HG03175 (cell line): ENCODE data around the gene AFF1.
"Not testable (repeated sequence)": the region's sequence is repeated elsewhere in the genome, so short reads cannot be mapped to it uniquely, and the experiment has no call there.

ENCODE experiments used
- ATAC-seq: cut with Tn5 transposase; IDR thresholded peaks from one replicate; pipeline ENCODE4 v1.9.1; 2021; ENCODE audit warnings: mild to moderate bottlenecking, moderate library complexity; ENCODE audit not compliant: unreplicated experiment

AFF1 gene

DNA sequence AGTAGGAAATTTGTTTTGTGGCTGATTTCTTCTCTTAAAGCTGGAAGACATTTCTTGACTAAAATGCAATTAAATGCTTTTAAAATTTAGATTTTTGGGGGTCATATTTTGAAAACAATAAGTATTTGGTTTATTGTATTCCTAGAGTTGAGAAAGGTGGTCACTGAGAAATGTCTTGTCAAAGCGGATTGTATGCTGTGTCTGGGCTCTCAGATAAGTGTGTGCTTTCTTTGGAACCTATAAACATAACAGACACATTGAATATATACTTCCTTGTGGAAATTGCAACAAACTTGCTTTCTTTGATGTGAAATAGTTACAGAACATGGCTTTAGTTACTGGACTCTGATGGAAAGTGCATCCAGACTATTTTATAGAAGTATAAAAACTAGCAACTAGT, 75.4 kb downstream of the AFF1 start:
- ATAC-seq: no peak

DNA sequence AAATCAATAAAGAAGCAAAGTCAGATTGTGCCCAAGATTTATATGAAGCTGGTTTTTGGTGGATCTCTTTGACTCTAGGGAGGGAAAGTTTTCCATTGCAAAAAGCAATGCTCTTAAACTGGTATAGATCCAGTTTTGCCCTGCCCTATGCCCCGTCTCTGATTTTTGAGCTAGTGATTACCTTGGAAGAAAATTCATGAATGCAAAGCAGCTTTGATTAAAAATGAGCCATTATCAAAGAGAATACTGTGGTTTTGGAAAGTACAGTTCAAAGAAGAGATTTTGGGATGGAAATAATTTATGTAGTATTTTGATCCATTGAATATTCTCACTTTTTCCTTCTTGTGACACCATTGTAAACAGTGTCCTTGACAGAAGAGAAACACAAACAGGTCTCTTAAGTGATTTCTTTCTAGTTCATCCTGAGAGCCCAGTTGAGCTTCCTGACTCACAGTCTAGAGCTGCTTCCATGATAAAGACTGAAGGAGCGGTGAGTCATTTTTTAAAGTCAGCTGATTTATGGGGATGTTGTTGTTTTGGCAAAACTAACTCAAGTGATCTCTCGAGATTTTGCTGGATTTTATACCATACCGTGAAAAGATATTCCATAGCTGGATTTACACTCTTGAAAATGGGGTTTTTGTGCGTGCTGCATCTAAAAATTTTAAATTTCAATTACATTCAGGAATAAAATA, 76.7 kb downstream of the AFF1 start:
- no peak for ATAC-seq

DNA sequence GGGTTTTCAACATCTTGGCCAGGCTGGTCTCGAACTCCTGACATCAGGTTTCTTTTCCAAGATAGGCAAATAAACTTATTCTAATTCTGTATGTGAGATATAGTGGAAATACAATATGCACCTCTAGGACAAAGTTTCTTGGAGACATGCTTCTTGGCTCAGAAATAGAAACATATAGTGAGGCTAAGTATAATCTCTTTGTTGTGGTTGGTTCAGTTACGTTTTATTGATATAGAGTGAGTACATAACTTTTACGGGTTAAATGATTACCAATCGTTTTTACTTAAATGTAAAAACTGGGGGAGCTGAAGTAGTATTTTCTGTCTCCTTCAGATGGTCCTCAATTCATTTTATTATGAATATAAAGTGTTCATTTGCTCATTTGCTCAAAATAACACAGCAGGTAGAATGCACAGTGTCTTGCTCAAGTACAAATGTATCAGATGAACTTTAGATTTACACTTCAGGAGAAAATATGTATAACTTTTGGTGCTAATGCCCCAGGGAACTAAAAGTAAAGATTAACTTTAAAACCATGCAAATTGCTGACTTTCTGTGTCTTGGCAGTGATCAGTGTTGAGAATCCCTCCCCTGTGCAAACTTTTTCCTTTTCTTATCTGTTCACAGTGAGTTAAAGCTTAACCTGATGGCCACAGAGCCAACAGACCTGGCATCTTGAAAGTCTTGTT, 77.6 kb downstream of the AFF1 start:
- peak; percentile 85 for ATAC-seq

DNA sequence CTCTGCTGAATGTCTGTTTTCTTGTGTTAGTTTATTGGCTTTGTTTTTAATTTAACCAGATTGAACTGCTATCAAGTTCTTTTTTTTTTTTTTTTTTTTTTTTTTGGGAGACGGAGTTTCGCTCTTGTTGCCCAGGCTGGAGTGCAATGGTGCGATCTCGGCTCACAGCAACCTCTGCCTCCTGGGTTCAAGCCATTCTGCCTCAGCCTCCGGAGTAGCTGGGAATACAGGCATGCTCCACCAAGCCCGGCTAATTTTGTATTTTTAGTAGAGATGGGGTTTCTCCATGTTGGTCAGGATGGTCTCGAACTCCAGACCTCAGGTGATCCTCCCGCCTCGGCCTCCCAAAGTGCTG, 78.1 kb downstream of the AFF1 start:
- ATAC-seq: not testable (repeated sequence)

DNA sequence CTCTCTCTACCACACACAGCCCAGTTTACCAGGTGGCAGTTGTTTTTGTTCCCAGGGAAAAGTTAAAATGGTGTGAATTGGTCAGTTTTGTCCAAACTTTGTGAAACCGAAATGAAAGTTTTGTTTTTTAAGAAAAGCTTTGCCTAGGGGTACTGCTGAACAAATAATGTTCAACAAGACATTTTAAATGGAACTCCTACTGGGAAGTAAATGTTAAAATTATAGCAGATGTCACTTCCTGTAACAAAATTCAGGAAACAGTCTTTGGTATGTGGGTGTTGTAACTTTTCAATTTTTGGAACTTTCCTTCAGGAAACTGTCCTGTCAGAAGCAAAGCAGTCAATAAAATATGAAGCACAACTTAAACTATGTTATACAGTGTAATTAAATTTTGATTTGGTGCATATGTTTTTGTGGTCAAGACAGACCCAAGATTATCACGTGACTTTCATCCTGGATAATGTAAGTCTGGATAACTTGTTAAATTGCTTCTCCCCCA, 79.5 kb downstream of the AFF1 start:
- ATAC-seq: no peak

DNA sequence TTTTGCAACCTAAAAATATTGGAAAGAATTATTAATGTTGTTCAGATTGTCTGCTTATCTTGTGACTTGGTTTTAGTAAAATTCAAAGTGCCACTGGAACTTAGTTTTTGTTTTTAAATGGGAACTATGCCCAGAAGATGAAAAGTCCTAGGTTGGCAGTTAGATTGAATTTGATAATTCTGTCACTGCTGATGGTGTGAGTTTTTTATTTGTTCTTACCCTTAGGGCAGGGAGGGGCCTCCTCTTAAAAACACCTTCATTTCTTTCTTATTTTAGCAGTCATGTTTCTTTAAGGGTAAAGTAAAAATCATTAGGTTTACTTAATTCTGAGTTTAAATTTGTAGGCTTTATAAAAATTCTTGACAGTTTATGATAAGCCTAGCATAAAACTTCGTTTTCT, 80.6 kb downstream of the AFF1 start:
- ATAC-seq: no peak

DNA sequence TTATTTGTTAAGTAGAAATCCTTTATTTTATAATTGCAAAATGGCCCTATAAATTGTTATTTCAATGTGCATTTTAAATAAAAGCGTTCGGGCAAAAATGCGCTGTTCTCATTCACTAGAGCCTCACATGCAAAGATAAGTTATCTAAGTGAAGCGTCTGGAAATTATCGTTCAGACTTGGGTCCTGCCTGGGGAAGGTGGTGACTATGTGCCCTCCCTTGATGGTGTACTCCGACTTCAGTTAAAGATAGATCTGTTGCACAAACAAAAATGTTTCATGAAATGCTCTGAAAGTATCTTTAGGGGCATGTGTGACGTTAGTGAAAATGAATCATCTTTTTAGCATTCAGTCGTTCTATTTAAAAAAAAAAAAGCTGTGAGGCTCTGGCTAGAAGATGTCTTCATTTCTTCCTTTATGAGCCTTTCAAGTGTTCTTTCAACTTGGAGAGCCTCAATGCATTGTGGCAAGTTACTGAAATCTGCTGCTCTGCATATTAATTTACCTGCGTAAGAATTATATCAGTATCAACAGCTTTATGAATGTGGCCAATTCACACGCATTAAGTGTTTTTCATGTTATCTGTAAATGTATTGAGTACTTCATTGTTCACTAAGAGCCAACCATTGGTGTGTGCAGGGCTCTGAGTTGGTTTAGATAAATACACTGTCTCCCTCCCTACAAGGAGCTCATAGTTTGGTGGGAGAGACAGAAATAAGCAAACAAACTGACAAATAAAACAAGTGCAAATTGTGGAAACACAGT, 83.0 kb downstream of the AFF1 start:
- no peak for ATAC-seq

DNA sequence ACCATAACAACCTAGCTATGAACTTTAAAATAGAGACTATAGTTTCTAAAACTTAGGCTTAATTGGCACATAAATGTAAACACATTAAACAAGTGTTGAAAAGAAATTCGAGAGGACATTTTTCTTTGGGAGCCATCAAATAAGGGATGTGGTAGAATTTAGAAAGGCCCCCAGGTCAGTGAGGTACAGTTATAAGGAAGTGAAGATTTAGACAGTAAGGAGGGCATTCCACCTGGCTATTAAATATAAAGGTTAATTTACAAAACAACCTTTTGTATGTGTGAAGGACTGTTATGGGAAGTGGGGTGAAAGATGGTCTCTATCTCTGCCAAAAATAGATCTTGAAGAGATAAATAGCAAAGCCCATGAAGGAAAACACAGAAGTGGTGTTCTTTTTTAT, 83.9 kb downstream of the AFF1 start:
- no peak for ATAC-seq

DNA sequence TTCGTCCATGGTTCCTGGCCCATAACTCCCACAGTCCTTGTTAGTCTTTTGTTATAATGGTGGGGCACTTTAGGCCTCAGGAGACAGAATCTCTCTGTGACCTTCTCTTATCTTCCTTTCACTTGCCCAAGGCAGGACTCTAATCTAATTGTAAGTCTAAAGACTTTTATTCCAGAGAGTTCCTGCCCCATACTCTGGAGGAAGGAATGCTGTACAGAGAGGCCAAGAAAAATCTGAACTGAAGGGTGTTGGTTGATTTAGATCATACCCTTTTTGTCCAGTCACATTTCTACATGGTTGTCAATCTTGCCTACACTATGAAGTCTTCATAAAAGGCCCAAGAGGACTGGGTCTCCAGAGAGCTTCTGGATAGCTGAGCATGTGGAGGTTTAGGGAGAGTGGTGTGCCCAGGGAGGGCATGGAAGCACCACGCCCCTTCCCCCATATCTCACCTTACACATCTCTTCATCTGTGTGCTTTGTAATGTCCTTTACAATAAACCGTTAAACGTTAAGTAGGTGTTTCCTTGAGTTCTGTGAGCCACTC, 84.5 kb downstream of the AFF1 start:
- peak; percentile 3 for ATAC-seq

DNA sequence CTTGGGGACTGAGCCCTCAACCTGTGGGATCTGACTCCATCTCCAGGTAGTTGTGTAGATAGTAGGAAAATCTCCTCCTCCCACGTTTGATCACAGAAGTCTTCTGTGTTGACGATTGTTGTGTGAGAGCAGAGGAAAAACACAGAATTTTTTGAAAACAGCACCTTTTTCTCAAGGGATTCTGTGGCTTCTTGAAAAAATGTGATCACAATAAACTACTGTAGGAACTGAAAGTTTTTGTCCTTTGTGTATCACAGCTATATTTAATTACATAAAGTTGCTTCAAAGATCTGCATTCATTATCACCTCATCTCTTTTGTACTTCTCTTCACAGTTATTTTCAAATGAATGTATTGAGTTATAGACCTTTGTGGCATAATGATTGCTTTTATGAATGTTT, 85.1 kb downstream of the AFF1 start:
- ATAC-seq: peak; percentile 44

DNA sequence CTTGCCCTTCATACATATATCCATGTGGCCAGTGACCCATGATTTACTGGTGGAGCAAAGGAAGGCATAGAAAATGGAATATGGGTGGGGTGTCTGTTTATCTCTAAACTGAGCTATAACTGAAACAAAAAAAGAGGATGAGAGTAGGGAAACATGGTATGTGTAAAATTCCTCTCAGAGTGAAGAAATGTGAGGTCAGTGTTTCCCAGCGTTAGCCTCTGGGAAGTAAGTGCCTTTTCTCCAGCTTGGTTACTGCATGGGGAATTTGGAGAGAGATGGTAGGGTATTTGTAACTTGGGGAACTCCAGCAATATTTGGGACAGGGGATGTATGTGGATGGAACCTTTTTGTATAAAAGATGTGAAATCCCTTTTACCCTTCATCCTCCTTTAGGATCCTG, 89.4 kb downstream of the AFF1 start:
- ATAC-seq: no peak

DNA sequence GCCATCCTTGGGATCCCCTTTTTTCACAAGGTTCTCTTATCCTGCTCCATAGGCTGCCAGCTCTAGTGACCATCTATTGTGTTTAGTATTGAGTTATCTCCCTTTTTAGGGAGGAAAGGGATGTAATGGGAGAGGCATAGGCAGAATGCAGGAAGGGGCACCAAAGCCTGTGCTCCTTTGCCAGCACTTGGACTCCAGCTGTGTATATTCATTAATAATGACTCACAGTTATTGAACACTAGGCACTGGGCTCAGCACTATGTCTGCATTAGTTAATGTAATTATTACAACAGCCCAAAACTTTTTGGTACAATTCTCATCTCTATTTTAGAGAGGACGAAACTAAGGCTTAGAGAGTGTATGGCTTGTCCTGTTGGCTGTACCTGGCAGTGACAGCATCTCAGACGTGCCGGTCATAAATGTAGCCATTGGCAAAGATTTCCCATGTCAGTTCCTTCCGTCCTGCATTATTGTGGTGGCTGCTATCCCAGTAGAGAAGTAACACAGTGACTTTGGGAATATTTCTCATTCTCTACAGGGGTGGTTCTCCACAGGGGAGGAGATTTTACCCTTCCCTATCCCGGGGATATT, 90.3 kb downstream of the AFF1 start:
- ATAC-seq: no peak

DNA sequence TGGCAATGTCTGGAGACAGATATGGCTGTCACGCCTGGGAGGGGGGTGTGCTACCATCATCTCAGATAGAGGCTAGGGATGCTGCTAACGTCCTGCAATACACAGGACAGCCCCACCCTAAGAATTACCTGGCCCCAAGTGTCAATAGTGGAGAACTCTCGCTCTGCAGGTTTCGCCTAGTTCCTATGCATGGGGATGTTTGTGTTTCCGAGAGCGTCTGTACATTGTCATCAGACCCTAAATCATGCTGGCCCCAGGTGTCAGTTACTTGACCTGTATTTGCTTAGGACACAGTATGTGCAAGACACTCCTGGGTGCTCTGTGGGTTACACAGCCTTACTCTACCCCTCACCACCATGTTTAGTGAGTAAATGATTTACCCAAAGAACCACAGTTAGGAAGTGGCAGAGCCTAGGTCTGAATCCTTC, 90.8 kb downstream of the AFF1 start:
- ATAC-seq: peak; percentile 75

DNA sequence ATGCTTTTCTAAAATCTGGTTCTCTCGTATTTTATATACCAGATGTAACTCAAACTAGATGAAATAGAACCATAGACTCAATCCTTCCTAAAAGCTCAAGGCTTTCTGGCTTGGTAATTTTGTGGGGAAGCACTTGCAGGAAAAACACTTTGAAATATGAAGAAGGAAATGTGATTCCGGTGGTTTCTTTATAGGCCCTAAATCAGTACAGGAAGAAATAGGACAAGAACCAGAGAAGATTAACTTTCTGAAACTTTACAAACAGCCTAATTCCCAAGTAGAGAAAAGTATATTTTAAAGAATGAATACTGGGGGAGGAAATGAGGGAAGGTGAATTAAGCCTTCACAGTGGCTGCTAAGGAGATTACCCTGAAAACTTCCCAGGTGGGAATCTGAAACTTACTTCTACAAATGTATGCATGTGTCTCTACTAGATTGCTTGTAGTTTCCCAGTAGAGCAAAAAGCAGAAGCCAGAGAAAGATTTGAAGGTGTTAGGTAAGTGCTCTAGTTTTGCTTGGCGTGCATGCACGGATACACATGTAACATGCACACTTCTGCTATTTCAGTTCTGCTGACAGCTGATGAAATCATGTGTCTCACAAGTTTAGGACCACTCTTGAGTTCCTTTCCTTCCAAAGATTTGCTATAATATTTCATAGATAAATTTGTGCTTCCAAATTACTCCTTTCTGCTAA, 92.1 kb downstream of the AFF1 start:
- ATAC-seq: peak; percentile 83

DNA sequence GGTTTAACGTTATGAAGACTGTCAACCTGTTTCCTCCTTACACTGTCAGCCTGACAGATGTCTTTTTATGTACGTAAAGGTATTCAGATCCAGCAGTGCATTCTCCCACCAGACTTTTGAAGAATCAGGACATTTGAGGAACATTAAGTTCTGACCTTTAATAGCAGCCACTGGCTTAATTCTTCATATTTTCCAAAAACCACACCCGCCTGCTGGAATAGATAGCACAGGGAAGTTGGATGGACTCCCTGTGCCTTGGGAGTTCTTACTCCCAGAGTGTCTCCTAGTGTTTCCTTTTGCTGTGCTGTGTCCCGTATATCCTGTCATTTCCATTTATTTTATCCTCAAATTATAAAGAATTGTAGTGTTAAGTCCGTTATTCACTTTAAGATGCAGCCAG, 94.5 kb downstream of the AFF1 start:
- ATAC-seq: no peak

DNA sequence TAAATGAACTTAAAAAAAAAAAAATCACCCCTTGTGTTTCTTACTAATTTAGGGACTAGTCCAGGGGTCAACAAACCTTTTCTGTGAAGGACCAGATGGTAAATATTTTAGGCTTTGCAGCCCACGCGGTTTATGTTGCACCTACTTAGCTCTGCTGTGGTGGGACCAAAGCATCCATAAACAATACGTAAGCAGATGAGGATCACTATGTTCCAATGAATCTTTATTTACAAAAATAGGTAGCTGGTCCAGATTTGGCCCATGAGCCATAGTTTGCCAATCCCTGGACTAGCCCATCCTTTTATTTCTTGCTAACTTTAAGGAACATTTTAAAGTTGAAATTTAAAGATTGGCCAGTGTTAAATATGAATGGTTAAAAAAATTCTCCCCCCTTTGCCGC, 95.3 kb downstream of the AFF1 start:
- ATAC-seq: no peak

DNA sequence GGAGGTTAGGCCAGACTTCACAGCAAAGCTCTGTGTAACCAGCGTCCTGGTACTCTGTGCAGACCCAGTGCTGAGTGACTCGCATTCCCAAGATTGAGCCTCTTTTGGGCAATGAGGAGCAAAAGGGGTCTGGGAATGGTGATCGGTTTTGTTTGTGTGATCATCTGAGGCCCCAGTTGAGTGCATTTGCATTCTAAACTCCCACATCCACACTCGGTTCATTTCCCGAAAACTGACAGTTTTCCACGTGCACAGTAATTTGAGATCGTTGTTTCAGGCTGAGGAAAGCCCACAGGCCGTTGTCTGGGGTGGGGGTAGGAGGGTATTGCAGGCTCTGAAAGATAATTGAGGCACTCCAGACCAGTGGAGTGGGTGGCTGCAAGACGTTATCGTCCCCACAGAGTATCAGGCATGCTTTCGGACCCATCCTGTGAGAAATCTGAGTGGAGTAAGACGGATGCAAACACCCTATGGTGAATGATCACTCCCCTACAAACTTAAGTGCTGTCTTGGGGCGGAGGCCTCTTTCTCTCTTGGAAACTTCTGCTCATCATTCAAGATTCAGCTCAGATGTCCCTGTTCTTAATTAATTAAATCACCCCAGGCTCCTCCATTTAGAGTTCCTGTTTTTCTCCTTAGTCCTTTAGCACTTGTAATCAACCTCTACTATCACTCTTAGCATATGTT, 96.1 kb downstream of the AFF1 start:
- ATAC-seq: no peak

DNA sequence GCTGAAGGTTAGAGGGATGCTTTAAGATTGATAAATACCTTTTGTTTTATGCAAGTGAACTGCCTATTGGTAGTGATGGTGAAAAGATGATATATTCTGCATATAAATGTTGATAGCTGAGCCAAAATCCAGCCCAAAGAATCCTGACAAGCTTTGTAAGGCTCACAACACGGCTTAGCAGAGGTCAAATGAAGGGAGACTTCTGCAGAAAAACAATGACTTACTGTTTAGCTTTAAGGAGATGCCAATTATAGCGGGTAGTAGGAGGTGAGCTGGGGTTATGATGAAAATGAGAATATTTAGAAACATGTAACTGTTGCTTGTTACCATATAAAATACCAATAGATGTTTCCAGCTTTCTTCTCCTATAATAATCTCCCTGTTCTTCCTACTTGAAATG, 97.1 kb downstream of the AFF1 start:
- ATAC-seq: no peak

DNA sequence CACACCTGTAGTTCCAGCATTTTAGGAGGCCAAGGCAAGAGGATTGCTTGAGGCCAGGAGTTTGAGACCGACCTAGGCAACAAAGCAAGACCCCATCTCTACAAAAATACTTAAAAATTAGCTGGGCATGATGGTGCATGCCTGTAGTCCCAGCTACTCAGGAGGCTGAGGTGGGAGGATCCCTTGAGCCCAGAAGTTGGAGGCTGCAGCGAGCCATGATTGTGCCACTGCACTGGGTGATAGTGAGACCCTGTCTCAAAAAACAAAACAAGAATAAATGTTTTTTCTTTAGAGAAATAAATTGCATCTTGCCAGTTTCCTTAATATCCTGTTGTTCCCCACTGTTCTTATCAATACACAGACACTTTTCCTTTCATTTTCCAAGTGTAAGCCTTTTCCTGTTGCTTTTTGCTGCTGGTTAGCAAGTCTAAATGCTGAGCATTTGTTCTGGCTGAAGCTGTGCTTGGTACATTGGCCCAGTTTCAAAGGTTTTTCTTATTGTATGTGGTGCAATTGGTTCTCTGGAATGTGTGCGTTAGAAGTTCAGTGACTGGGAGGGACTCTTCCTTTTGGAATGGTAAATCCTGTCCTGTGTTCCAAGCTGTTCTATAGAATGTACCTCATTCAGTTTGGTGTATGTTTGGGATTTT, 98.2 kb downstream of the AFF1 start:
- no peak for ATAC-seq

DNA sequence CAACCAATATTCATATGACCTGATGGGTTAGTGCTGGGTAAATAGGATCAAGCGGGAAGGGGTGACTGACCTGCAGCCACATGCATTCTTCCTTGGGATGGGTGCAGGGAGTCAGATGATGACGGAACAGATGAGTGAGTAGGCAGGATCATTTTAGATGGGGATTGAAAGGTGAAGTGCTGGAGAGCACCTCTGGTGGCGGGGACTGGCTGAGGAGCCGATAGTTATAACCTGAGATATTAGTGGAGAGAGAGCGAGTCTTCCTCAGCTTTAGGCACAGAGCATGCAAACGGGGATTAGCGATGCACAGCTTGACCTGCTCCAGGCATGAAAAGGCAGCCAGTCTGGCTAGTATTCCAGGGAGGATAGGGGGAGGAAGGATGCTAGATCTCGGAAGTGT, 99.1 kb downstream of the AFF1 start:
- ATAC-seq: no peak
